ENCODE results near the gene ST3GAL5. TPM values are rescaled to one million over a fixed set of nuclear protein-coding genes. Genes with fewer than 3 reads are reported as not detected.

Gene ST3GAL5
- total RNA-seq, 3 donors from 2014 or later, result 20.8 to 52.5 (median 29.5) TPM

DNA sequence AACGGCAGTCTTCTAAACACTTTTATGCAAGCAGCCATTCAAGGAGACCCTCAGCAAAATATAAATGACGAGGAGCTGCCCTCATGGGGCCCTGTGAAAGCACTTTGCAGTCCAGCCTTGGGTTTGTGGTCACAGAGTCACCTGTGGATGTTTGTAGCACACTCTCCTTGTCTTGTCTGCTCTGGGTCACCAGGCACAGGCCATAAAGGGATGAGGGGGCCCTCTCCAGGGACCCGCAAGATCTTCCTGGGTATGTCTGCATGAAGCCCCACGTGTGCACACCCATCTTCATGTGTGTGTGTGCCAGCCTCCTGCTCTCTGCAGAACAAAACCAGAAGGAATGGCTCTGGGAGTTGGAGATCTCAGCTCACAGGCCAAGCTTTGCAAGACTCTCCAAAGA lies 98.8 kb downstream of the ST3GAL5 start:
- TF ChIP-seq, protein P1, sequence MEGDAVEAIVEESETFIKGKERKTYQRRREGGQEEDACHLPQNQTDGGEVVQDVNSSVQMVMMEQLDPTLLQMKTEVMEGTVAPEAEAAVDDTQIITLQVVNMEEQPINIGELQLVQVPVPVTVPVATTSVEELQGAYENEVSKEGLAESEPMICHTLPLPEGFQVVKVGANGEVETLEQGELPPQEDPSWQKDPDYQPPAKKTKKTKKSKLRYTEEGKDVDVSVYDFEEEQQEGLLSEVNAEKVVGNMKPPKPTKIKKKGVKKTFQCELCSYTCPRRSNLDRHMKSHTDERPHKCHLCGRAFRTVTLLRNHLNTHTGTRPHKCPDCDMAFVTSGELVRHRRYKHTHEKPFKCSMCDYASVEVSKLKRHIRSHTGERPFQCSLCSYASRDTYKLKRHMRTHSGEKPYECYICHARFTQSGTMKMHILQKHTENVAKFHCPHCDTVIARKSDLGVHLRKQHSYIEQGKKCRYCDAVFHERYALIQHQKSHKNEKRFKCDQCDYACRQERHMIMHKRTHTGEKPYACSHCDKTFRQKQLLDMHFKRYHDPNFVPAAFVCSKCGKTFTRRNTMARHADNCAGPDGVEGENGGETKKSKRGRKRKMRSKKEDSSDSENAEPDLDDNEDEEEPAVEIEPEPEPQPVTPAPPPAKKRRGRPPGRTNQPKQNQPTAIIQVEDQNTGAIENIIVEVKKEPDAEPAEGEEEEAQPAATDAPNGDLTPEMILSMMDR (IDR thresholded peaks at IDR 0.05), result no peak
- no peak for TF ChIP-seq POLR2A (IDR thresholded peaks at IDR 0.05)
- no peak for TF ChIP-seq POLR2AphosphoS5 (IDR thresholded peaks at IDR 0.05)
- H3K4me1 ChIP-seq, result peaks cover 0 to 3% of the 10 kb centered on the region in 2 donors
- no peak overlapping the region for H3K27ac ChIP-seq
- H3K36me3 ChIP-seq, result no peaks in the 10 kb centered on the region
- H3K9me3 ChIP-seq, result no peaks in the 10 kb centered on the region
- DNase-seq (ENCODE audit: low spot score in 2 of 2), result no peak
- no peaks in the 10 kb centered on the region for H3K27me3 ChIP-seq
- no peak overlapping the region for H3K4me3 ChIP-seq
- intact Hi-C loops (cut with DNase I; ENCODE audit: low total_unique reads), result no loop called here

DNA sequence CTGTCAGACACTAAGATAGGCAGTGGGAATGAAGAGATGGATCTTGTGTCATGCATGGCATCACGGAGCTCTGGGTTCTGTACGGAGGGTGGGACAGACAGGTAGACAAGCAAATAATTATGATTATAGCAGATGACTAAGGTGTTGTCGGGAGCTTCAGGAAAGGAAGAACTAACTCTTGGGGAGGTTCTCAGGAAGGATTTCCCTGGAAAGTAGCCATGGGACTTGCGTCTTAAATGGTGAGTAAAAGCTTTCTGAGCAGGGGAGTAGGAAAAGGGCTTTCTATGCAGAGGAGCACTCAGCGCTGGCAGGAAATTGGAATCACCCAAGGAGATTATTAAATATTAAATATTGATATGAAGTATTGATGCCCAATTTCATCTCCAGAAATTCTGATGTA lies 99.5 kb downstream of the ST3GAL5 start:
- DNase-seq (ENCODE audit: low spot score in 2 of 2), result no peak
- Histone ChIP-seq H3K27ac (no peak overlapping the region), H3K9me3 (no peaks in the 10 kb centered on the region), H3K36me3 (no peaks in the 10 kb centered on the region), H3K27me3 (no peaks in the 10 kb centered on the region), H3K4me3 (no peak overlapping the region), H3K4me1 (peaks cover 0 to 3% of the 10 kb centered on the region in 2 donors)
- TF ChIP-seq, protein P1 (IDR thresholded peaks at IDR 0.05), result no peak
- TF ChIP-seq POLR2AphosphoS5 (IDR thresholded peaks at IDR 0.05), result no peak
- intact Hi-C loops (cut with DNase I; ENCODE audit: low total_unique reads), result no loop called here

DNA sequence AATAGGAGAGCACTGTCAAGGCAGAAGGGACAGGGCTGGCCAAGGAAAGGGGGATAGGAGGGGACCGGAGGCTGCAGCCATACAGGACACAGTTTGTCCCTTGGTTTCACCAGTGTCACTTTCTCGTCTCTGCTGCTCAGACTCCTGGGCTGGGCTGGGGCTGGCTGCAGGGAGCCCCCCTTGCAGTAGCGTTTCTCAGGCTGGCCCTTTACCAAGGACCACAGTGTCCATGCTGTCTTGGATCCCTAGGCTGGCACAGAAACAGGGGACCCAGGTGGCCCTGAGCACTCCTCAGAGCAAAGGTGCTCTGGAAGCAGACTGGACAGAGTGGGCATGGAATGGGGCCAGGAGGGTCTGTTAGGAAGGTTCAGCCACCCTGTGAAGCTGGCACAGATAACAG lies 100.2 kb downstream of the ST3GAL5 start:
- Histone ChIP-seq H3K4me3 (no peak overlapping the region), H3K36me3 (no peaks in the 10 kb centered on the region), H3K27me3 (no peaks in the 10 kb centered on the region), H3K27ac (no peak overlapping the region), H3K9me3 (no peaks in the 10 kb centered on the region), H3K4me1 (peaks cover 0 to 3% of the 10 kb centered on the region in 2 donors)
- DNase-seq (ENCODE audit: low spot score in 2 of 2), result no peak
- intact Hi-C loops (cut with DNase I; ENCODE audit: low total_unique reads), result no loop called here
- no peak for TF ChIP-seq POLR2A (IDR thresholded peaks at IDR 0.05)
- TF ChIP-seq POLR2AphosphoS5 (IDR thresholded peaks at IDR 0.05), result no peak
- TF ChIP-seq, protein P1 (IDR thresholded peaks at IDR 0.05), result no peak

DNA sequence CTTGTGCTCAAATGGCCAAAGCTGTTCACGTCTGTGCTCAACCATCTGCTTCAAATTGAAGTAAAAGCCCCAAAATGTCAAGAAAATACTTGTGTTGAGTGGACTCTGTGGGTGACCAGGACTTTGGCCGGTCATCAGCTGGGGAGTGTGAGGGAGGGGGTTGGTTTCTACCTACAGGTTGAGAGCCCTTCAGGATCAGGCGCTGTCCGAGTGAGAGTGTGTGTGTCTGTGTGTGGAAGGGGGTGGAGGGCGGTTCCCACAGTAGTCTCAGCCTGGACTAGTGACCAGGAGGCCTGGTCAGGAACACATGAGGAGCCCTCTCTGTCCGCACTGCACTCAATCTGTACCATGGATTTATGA lies 100.8 kb downstream of the ST3GAL5 start:
- intact Hi-C loops (cut with DNase I; ENCODE audit: low total_unique reads), result no loop called here
- Histone ChIP-seq H3K36me3 (no peaks in the 10 kb centered on the region), H3K27ac (no peak overlapping the region), H3K27me3 (no peaks in the 10 kb centered on the region), H3K4me3 (no peak overlapping the region), H3K9me3 (no peaks in the 10 kb centered on the region), H3K4me1 (peaks cover 0 to 3% of the 10 kb centered on the region in 2 donors)
- no peak for TF ChIP-seq POLR2A (IDR thresholded peaks at IDR 0.05)
- TF ChIP-seq, protein P1 (IDR thresholded peaks at IDR 0.05), result no peak
- no peak for TF ChIP-seq POLR2AphosphoS5 (IDR thresholded peaks at IDR 0.05)
- DNase-seq (ENCODE audit: low spot score in 2 of 2), result no peak

DNA sequence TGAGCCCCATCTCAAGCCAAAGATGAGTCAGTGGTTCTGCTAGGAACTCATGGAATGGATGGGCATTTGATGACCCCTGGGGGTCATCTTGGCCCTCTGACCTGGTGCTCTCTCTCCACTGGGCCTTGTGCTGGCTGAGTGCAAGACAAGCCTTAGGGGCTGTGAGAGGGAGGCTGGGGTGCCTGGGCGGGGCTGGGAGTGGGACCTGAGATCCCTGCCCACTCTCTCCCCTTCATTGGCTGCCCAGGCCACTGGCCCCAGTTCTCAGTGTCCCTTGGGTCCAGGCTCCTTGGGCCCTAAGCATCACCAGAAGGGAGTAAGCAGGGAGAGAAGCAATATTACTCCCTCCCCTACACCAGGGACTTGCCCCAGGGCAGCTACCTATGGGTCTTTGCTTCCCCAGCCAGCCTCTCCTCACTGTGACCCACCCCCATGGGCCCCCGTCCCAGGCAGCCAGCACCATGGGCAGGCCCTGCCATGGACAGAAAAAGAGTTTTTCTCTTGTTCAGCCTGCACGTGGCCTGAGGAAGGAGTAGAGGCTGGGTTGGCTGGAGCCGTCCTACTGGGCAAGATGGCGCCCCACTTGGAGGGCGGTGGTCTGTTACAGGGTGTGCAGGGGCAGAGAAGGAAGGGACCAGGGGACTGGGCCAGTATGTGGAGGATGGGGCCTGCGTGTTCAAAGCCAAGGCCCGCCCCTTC lies 101.4 kb downstream of the ST3GAL5 start:
- TF ChIP-seq POLR2A (IDR thresholded peaks at IDR 0.05), result no peak
- TF ChIP-seq, protein P1 (IDR thresholded peaks at IDR 0.05), result no peak
- Histone ChIP-seq H3K4me3 (no peak overlapping the region), H3K36me3 (no peaks in the 10 kb centered on the region), H3K4me1 (peaks cover 0 to 3% of the 10 kb centered on the region in 2 donors), H3K9me3 (no peaks in the 10 kb centered on the region), H3K27ac (no peak overlapping the region), H3K27me3 (no peaks in the 10 kb centered on the region)
- no peak for DNase-seq (ENCODE audit: low spot score in 2 of 2)
- intact Hi-C loops (cut with DNase I; ENCODE audit: low total_unique reads), result no loop called here

Other genes with a start within 250 kb of the ST3GAL5 start
- 1 to 10 TPM in 1 of 3 donors, not detected in 2; 3.7 TPM for gene SFTPB, start 220.8 kb downstream of the ST3GAL5 start, total RNA-seq
- 1 to 10 TPM; 2.0 to 2.6 (median 2.1) TPM for gene GNLY, start 194.6 kb downstream of the ST3GAL5 start, total RNA-seq
- 100 to 1,000 TPM in 1 of 3 donors, 10 to 100 TPM in 2; 20.8 to 167 (median 46.2) TPM for gene ATOH8, start 135.0 kb downstream of the ST3GAL5 start, total RNA-seq
- gene POLR1A, start 216.9 kb upstream of the ST3GAL5 start, total RNA-seq, result 10 to 100 TPM; 12.4 to 19.4 (median 13.1) TPM
- gene PTCD3, start 217.2 kb upstream of the ST3GAL5 start, total RNA-seq, result 100 to 1,000 TPM in 1 of 3 donors, 10 to 100 TPM in 2; 70.1 to 126 (median 99.1) TPM